ENCODE measurements around the gene TBL3.

Gene TBL3

DNA sequence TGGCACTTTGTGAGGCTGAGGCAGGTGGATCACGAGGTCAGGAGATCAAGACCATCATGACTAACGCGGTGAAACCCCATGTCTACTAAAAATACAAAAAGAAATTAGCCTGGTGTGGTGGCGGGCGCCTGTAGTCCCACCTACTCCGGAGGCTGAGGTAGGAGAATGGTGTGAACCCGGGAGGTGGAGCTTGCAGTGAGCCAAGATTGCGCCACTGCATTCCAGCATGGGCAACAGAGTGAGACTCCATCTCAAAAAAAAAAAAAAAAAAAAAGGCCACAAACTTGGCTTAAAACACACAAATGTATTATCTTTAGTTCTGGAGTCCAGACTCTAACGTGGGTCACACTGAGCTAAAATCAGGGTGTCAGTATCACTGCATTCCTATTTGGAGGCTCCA is 39.9 kb downstream of the TBL3 start:
- in situ Hi-C loops (cut with MboI; ENCODE audit: low sequenced_read_pairs) = loop anchor here (10.0 to 25.0 kb wide), 2 partner anchors 133 to 476 kb away; partner anchors contain the start of genes RAB26 and TBC1D24

DNA sequence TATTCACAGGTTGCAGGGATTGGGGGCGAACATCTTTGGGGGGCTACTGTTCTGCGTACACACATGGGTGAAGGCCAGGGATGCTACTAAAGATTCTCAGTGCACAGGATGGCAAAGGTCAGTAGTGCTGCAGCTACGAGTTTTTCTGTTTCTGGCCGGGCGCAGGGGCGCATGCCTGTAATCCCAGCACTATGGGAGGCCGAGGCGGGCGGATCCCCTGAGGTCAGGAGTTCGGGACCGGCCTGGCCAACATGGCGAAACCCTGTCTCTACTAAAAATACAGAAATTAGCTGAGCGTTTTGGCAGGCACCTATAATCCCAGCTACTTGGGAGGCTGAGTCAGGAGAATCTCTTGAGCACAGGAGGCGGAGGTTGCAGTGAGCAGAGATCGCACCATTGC is 41.7 kb downstream of the TBL3 start:
- in situ Hi-C loops (cut with MboI; ENCODE audit: low sequenced_read_pairs) = loop anchor here (10.0 to 25.0 kb wide), 2 partner anchors 131 to 474 kb away; partner anchors contain the start of genes RAB26 and TBC1D24

DNA sequence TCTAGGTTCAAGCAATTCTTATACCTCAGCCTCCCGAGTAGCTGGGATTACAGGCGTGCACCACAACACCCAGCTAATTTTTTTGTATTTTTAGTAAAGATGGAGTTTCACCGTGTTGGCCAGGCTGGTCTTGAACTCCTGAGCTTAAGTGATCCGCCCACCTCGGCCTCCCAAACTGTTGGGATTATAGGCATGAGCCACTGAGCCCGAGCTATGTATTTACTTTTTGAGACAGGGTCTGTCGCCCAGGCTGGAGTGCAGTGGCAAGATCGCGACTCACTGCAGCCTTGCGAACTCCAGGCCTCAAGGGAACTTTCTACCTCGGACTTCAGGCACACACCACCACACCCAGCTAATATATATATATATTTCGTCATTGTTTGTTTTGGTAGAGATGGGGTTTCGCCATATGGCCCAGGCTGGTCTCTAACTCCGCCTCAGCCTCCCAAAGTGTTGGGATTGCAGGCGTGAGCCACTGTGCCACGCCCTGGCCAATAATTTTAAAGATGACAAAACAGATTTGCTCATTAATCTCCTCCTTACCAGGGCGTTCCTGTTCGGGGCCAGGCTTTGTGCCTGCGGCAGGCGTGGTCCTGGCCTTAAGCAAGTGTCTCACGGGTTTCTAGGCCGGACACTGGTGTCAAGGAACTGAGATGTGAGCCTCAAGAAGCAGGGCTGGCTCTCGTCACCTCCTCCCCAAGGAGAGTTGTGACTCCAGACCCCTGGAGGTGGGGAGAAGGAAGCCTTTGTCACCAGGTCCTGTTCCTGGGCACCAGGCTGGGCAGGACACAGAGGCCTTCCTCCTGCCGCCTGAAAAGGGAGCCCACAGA is 43.5 kb downstream of the TBL3 start:
- in situ Hi-C loops (cut with MboI; ENCODE audit: low sequenced_read_pairs) = loop anchor here (10.0 to 25.0 kb wide), 2 partner anchors 129 to 472 kb away; partner anchors contain the start of genes RAB26 and TBC1D24

DNA sequence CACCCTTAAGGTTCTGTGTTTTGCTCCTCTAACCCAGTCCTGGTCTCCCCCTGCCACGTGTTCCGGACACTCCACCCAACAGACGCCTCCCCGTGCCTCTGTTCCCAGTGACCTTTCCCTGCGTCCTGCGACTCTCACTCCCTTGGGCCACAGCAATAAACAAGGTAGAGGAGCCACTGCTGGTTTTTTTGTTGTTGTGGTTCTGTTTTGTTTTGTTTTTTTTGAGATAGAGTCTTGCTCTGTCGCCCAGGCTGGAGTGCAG is 44.0 kb downstream of the TBL3 start:
- in situ Hi-C loops (cut with MboI; ENCODE audit: low sequenced_read_pairs) = loop anchor here (10.0 to 25.0 kb wide), 2 partner anchors 129 to 471 kb away; partner anchors contain the start of genes RAB26 and TBC1D24

DNA sequence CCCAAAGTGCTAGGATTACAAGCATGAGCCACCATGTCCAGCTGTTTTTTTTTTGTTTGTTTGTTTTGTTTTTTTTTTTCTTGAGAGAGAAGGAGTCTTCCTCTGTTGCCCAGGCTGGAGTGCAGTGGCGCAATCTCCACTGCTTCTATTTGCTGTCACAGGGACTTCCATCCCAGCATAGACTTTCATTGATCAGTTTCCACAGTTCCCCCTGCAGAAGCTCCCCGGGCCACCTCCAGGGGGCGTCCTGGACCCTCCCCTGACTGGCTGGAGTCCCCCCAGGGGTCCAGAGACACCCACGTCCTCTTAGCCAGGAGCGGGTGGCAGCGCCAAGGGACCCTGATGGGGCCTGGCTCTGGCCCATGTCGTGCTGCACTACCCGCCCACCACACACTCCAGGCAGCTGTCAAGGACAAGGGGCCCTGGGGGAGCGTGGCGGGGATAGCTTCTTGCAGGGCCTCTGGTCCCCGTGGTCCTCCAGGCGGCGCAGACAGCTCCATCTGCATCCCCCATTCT is 44.6 kb downstream of the TBL3 start:
- in situ Hi-C loops (cut with MboI; ENCODE audit: low sequenced_read_pairs) = loop anchor here (10.0 to 25.0 kb wide), 2 partner anchors 128 to 471 kb away; partner anchors contain the start of genes RAB26 and TBC1D24

DNA sequence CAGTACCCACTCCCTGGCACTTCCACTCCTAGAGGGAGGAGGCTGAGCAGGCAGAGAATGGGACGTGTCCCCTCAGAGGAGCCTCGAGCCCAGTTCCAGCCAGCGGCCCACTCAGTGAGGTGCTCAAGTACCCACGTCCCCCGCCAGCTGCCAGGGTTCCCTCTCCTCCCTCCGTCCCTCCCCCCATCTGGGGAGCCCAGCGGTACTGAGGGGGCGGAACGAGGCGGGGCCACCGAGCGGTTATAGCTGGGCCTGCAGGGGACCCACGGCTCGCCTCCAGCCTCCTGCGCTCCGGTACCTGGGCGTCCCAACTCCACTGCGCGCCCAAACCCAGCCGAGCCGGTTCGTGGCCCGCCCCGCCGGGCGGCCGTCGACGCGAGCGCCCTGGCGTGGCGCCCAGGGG is 47.7 kb downstream of the TBL3 start, which contains the start of gene NPW:
TSS of gene NPW (plus strand) at position 268 of the 403 bp plus-strand sequence.
- in situ Hi-C loops (cut with MboI; ENCODE audit: low sequenced_read_pairs) = loop anchor here (10.0 to 25.0 kb wide), 2 partner anchors 125 to 468 kb away; partner anchors contain the start of genes RAB26 and TBC1D24

DNA sequence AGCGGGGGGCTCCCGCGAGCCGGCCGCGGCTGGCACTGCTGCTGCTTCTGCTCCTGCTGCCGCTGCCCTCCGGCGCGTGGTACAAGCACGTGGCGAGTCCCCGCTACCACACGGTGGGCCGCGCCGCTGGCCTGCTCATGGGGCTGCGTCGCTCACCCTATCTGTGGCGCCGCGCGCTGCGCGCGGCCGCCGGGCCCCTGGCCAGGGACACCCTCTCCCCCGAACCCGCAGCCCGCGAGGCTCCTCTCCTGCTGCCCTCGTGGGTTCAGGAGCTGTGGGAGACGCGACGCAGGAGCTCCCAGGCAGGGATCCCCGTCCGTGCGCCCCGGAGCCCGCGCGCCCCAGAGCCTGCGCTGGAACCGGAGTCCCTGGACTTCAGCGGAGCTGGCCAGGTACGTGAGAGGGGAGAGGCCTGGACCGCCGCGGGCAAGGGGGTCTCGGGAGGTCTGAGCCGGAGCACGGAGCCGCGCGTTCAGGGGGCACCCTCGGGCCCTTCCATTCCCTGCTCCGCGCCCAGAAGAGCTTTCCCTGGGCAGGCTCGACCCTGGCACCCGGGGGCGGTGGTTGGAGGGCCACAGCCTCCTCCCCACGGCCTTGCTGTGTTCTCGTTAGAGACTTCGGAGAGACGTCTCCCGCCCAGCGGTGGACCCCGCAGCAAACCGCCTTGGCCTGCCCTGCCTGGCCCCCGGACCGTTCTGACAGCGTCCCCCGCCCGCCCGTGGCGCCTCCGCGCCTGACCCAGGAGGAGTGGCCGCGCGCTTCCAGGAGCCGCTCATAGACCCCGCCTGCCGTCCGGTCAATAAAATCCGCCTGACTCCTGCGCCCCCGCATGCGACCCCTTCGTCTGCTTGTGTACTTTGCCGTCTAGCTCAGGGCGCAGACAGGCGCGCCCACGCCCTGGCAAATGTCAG is 48.3 kb downstream of the TBL3 start:
- in situ Hi-C loops (cut with MboI; ENCODE audit: low sequenced_read_pairs) = loop anchor here (10.0 to 25.0 kb wide), 2 partner anchors 125 to 467 kb away; partner anchors contain the start of genes RAB26 and TBC1D24

DNA sequence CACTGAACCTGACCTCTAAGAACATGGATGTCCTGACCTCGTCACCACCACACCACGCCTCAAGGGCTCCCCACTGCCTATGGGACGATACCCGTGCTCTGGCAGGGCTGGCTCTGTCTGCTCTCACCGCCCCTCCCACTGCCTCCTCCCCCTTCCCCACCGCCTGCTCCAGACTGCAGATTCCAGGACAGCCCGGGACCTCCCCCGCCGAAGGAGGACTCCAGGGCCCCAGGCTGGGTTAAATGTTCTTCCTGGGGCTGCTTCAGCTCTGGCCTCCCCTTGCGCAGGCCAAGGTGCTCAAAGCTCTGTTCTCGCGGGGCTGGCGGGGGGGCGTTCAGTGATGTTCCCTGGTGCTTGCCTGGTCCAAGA is 50.9 kb downstream of the TBL3 start:
- in situ Hi-C loops (cut with MboI; ENCODE audit: low sequenced_read_pairs) = loop anchor here (25.0 kb wide), 1 partner anchor 465 kb away; the partner anchor contains the start of gene TBC1D24

DNA sequence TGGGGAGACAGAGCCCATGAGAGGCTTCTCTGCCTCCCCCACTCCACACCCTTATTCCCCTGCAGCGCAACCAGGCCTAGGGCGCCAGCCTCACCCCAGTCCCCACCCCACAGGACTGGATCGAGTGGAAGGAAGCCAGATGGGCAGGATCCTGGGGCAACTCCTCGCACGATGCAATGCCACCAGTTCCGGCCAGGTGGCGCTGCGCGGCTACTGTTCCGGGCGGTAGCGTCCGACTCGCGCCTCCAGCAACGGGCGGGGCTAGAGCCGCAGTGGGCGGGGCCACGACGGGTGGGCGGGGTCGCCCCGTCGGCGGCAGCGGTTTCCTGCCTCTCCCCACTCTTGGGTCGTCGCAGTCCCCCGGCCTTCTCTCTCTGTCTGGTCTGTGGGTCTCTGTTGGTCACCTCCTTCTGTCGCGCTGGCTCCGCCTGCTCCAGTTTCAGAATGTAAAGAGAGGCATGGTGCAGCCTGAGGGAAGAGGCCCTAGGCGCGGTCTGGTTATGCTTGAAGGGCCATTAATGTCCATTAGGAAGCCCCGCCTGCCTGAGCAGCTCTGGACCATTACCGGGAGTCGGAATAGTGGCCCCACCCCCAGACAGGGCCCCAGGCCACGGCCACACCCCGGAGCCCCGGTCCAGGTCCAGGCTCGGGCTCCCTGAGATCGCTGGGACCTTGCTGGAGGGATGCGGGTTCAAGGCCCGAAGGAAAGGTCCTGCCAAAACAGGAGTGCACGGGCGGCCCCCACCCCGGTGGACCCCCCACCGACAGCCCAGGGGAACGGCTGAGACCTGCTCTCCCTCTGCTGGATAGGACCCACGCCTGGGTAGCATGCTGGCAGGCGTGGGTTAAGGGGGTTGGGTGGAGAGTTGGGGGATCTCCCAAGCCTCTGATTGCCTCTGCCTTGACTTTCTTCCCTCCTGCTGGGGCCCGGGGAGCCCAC is 51.5 kb downstream of the TBL3 start:
- in situ Hi-C loops (cut with MboI; ENCODE audit: low sequenced_read_pairs) = loop anchor here (25.0 kb wide), 1 partner anchor 464 kb away; the partner anchor contains the start of gene TBC1D24

DNA sequence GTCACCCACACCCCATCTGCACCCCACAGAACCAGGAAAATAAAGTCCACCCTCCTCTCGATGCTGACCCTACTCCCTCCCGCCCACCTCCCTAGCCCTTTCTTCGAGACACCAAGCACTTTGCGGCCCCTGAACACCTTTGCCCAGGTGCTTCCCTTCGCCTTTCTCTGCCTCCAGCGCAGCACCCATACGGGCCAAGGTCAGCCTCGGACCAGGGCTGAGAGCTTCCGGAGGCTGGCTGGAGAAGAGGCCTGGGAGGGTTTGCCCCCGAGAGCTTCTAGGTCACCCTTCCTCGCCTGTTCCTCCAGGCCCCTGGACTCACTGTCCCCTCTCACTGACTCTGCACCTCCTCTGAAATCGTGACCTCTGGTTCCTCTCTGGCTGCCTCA is 52.2 kb downstream of the TBL3 start:
- in situ Hi-C loops (cut with MboI; ENCODE audit: low sequenced_read_pairs) = loop anchor here (25.0 kb wide), 1 partner anchor 463 kb away; the partner anchor contains the start of gene TBC1D24

DNA sequence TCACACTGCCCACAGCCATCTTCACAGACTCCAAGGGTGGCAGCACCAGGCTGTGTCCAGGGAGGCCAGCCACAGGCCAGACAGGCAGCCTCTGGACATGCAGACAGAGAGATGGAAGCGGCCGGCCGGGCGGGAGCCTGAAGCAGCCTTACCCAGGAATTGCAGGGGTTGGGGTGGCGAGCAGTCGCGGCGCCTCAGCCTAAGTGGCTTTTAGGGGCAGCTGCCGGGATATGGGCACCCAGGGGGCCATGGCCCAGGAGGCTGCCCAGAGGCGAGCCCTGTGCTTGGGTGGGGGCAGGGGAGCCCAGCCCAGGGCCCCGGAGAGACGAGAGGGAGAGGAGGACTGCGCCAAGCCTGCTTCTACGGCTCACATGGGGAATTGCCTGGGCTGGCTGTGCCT is 53.4 kb downstream of the TBL3 start:
- in situ Hi-C loops (cut with MboI; ENCODE audit: low sequenced_read_pairs) = no loop called here

DNA sequence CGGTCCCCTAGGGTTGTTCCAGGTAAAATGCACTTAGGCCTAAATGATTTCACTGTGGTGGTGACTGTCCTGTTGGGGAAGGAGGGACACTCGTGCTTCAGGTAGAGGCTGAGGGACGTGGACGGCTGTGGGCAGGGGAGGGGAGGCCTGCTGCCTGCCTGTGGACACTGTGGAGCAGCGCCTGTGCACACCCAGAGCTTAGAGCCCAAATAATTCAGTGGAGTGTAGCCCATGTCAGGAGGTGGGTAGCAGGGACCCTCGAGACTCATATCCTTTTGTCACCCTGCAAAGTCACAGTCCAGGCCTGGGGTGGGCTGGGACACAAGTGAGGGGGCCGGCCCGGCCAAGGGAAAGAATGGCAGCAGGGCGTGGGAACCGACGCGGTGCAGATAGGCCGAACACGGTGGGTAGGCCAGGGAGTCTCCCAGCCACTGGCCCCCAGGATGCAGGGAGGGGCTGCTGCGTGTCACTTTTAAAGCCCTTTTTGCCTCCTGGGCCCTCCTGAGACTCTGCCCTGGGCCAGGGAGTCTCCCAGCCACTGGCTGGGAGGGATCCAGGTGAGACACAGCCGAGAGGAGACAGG is 54.1 kb downstream of the TBL3 start:
- in situ Hi-C loops (cut with MboI; ENCODE audit: low sequenced_read_pairs) = no loop called here

DNA sequence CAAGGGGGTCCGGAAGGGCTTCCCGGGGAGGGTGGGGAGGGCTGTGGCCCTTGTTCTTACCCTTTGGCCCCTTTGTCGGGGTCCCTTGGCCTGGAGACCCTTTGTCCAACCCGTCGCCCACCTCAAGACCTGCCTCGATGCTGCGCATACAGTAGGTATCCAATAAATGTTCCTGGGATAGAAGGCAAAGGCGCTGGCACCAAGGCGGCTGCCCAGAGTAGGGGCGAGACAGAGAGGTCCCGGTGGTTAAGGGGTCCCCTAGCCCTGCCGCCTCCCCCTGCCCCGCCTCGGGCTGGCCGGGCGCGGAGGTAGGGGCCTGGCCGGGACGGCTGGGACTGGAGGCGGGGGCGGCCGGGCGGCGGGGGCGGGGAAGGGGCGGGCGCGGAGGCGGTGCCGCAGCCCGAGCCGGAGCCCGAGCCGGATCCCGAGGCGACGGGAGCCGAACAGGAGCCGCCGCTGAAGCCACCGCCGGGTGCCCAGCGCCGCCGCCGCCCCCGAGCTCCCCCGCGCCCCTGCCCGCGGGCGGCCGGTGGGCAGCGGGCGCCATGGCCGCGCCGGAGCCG is 54.7 kb downstream of the TBL3 start, which contains the start of gene NHERF2:
TSS of gene NHERF2 (plus strand) at position 442 of the 563 bp plus-strand sequence. CDS start at position 546, 104 bp downstream.
- in situ Hi-C loops (cut with MboI; ENCODE audit: low sequenced_read_pairs) = no loop called here

DNA sequence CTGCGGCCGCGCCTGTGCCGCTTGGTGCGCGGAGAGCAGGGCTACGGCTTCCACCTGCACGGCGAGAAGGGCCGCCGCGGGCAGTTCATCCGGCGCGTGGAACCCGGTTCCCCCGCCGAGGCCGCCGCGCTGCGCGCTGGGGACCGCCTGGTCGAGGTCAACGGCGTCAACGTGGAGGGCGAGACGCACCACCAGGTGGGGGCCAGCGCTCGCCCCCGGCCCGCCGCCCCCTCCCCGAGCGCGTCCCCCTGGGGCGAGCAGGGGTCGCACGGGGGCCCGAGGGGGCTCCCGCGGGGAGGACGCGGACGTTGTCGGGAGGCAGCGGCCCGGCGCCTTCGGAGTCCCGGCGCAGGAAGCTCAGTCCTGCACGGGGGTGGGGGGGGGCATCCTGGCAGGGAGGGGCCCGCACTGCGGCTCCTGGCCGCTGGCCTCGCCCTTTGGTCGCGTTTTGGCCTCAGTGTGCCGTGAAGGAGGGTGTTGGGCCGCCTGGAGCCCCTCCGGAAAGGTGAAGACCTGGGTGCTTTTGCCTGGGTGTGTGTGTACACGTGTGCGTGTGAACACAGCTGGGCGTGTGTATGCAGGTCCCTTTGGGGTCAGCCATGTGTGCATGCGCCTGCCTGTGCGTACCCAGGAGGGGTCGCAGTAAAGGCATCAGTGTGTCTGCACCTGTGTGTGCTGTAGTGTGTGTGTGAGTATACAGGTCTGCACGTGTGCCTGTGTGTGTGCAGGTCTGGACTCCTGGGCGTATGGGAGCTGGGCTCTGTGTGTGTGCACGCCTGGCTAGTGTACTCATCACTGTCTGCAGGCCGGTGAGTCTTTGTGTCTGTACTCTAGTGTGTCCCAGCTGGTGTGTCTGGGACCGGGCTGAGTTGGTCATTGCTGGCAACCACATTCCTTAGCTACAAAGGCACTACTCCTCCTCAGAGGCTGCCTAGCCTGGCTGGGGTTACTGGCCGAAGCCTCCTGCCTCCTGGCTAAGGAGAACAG is 55.5 kb downstream of the TBL3 start:
- in situ Hi-C loops (cut with MboI; ENCODE audit: low sequenced_read_pairs) = no loop called here

DNA sequence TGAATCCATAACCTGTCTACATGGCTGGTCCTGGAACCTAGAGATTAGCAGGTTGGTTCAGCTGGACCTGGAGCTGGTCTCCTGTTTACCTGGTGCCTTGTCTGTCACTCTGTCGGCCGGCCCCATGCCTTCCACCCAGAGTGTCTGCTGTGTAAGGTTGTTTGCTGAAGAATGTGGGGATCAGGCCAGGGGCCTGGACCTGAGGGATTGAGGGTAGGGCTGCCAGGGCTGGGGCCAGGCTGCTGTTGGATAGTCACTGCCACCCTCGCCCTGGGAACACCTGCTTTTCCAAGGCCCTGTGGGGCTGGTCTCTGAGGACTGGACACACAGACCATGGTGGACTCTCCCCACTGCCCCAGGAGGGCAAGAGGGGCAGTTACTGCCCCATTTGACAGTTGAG is 56.3 kb downstream of the TBL3 start:
- in situ Hi-C loops (cut with MboI; ENCODE audit: low sequenced_read_pairs) = no loop called here

DNA sequence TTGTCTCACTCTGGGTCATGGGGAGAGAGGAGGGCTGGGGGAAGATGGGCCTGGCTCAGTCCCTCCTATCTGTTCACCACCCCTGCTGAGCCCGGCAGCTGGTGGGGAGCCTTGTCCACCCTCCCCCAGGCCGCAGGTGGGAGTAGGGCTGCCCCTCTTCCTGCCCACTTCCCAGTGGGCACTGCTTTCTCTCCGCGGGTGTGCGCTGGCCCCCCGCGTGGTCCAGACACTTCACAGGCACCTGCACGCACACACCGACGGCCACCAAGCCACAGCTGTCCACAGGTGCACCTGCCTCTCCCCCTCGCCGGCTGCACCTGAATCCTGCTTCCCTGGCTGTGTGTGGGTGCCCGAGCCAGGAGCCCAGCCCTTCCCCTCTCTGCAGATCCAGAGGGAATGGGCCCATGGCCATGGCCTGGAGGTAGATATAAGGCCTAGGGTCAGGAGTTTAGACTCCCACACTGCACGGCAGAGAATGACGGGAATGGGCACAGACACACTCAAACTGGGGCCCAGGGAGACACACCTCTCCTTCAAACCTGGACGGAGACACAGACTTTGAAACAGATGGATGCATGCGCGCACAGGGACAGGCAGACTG is 56.9 kb downstream of the TBL3 start:
- in situ Hi-C loops (cut with MboI; ENCODE audit: low sequenced_read_pairs) = no loop called here

DNA sequence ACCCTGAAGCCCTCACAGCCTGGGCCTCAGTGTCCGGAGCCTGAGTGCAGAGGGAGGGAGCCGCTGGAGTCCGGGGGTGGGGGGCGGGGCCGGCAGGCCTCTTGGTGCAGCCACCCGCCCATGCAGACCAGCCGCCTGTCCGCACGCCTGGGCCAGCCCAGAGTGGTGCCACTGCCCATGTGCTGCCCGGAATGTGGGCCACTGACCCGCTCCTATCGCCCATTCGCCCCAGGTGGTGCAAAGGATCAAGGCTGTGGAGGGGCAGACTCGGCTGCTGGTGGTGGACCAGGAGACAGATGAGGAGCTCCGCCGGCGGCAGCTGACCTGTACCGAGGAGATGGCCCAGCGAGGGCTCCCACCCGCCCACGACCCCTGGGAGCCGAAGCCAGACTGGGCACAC is 57.5 kb downstream of the TBL3 start:
- in situ Hi-C loops (cut with MboI; ENCODE audit: low sequenced_read_pairs) = no loop called here

Measured in HL-60/S4 (cell line).